ENCODE measurements around the gene CCSER1. TPM values are rescaled to one million over a fixed set of nuclear protein-coding genes. Genes with fewer than 3 reads are reported as not detected.
A peak's percentile ranks its signal among the peaks of the same experiment; 100 is the strongest.

CCSER1 gene
- total RNA-seq, 1 donor from 2014 or later = not detected

DNA sequence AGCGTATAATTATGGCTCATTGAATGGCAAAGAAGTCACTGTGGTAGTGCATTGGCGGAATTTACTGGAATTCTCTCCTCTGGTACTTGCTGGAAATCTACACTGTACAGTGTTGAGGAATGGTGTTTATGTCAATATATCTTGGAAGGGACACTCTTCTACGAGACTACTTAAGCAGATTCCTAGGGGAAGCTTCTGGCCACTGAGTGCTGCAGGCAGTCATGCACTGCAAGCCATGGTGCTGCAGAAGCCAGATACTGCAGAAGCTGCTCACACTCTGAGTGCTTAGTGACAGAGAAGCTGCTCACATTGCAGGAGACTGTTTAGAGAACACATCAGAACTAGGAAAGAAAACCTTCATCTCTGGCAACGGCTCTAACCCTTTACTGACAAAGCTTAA is 725.0 kb downstream of the CCSER1 start:
- TF ChIP-seq CTCF (IDR thresholded peaks at IDR 0.05) = no peak
- Mint-ChIP-seq H3K9me3 (ENCODE audit: low read depth) (peaks cover 5% of the 10 kb centered on the region), H3K36me3 (ENCODE audit: low read depth) (no peaks in the 10 kb centered on the region), H3K27ac (ENCODE audit: unreplicated experiment) (no peak overlapping the region), H3K27me3 (ENCODE audit: low read depth) (no peaks in the 10 kb centered on the region), H3K4me3 (ENCODE audit: unreplicated experiment) (no peak overlapping the region), H3K4me1 (ENCODE audit: low read depth) (peaks cover 24% of the 10 kb centered on the region)
- DNase-seq (ENCODE audit: low spot score) = no peak

DNA sequence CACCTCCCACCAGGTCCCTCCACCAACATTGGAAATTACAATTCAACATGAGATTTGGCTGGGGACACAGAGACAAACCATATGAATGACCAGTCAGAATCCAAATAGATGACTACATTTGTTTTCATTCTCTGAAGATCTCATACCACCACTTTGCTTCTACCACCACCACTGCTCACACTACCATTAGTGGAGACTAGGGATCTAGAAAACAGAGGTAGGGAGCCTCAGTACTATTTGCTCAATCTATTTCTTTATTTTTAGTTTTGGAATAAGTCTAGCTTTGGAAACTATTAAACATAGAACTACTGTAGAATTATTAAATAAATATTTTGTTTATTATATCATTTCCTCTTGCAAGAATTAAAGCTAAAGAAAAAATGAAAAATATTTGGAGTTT is 727.9 kb downstream of the CCSER1 start:
- DNase-seq (ENCODE audit: low spot score) = no peak
- Mint-ChIP-seq H3K27me3 (ENCODE audit: low read depth) (no peaks in the 10 kb centered on the region), H3K27ac (ENCODE audit: unreplicated experiment) (peak overlapping the region; percentile 92), H3K4me1 (ENCODE audit: low read depth) (peaks cover 24% of the 10 kb centered on the region), H3K36me3 (ENCODE audit: low read depth) (no peaks in the 10 kb centered on the region), H3K4me3 (ENCODE audit: unreplicated experiment) (no peak overlapping the region), H3K9me3 (ENCODE audit: low read depth) (peaks cover 5% of the 10 kb centered on the region)
- no peak for TF ChIP-seq CTCF (IDR thresholded peaks at IDR 0.05)

GRCh38 chr4:90857081-90857820 is 730.1 kb downstream of the CCSER1 start:
- H3K4me1 Mint-ChIP-seq (ENCODE audit: low read depth) = peaks cover 22% of the 10 kb centered on the region
- no peaks in the 10 kb centered on the region for H3K36me3 Mint-ChIP-seq (ENCODE audit: low read depth)
- no peak for TF ChIP-seq CTCF (IDR thresholded peaks at IDR 0.05)
- H3K27me3 Mint-ChIP-seq (ENCODE audit: low read depth) = no peaks in the 10 kb centered on the region
- peaks cover 5% of the 10 kb centered on the region for H3K9me3 Mint-ChIP-seq (ENCODE audit: low read depth)
- DNase-seq (ENCODE audit: low spot score) = no peak
- no peak overlapping the region for H3K4me3 Mint-ChIP-seq (ENCODE audit: unreplicated experiment)
- no peak overlapping the region for H3K27ac Mint-ChIP-seq (ENCODE audit: unreplicated experiment)

DNA sequence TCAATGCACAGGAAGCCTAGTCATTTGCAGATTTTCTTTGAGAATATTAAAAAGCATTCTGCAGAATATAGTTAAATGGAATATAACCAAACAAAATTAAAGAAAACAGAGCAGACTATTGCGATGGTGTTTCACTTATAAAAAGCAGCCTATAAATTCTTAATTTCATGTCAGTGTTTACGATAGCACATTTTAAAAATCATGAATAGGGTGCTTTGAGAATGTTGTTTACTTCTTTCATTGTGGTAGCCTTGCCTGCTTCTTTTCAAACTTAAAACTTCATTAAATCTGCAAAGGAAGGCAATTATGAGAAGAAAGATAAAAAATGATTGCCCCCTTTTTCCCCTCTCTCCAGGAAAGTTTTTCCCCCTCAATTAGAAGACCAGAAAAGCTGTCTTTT is 748.6 kb downstream of the CCSER1 start:
- Mint-ChIP-seq H3K4me1 (ENCODE audit: low read depth) (no peaks in the 10 kb centered on the region), H3K27me3 (ENCODE audit: low read depth) (peaks cover 5% of the 10 kb centered on the region), H3K4me3 (ENCODE audit: unreplicated experiment) (no peak overlapping the region), H3K9me3 (ENCODE audit: low read depth) (peaks cover 2% of the 10 kb centered on the region), H3K36me3 (ENCODE audit: low read depth) (no peaks in the 10 kb centered on the region), H3K27ac (ENCODE audit: unreplicated experiment) (no peak overlapping the region)
- TF ChIP-seq CTCF (IDR thresholded peaks at IDR 0.05) = no peak
- DNase-seq (ENCODE audit: low spot score) = no peak

DNA sequence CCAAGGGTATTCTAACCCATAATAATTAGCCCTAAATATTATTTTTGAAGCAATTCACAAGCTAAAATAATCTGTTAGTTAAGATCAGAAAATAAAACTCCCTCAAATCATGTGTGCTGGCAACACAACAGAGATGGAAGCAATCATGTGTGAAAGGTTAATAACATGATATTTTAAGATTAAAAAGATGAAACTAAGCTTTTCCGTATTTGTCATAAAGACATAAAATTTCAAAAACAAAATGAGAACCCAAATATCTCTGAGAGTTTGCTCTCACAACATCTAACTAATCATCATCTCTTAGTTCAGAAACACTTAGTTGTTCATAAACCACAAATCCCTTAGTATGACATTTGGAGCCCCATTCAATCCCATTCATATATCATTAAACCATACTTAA is 749.1 kb downstream of the CCSER1 start:
- Mint-ChIP-seq H3K27me3 (ENCODE audit: low read depth) (peaks cover 5% of the 10 kb centered on the region), H3K4me3 (ENCODE audit: unreplicated experiment) (no peak overlapping the region), H3K9me3 (ENCODE audit: low read depth) (peaks cover 2% of the 10 kb centered on the region), H3K27ac (ENCODE audit: unreplicated experiment) (no peak overlapping the region), H3K4me1 (ENCODE audit: low read depth) (no peaks in the 10 kb centered on the region), H3K36me3 (ENCODE audit: low read depth) (no peaks in the 10 kb centered on the region)
- no peak for TF ChIP-seq CTCF (IDR thresholded peaks at IDR 0.05)
- DNase-seq (ENCODE audit: low spot score) = no peak
